Small intestine (tissue), 7 donors: Measurements from ENCODE around the gene PCDHGA9. TPM values are rescaled to one million over a fixed set of nuclear protein-coding genes. Genes with fewer than 3 reads are reported as not detected.
"Not testable (repeated sequence)": the region's sequence is repeated elsewhere in the genome, so short reads cannot be mapped to it uniquely, and the experiment has no call there.

Experiments used
- DNase-seq, 2 donors: peaks; one replicate each; pipeline versions ENCODE4 v3.0.0 to v3.0.0-alpha.2; 2013
- FAIRE-seq: peaks from 2 replicates; lab custom pipeline; 2012; peaks lifted over from hg19 to GRCh38; lab: Jason Lieb, UNC
- H3K27ac ChIP-seq, 3 donors: one replicate each; pipeline ENCODE4 v1.5.1; 2013; ENCODE audit warnings: low read length in 2 of 3, mild to moderate bottlenecking in 2 of 3, control low read depth in 1 of 3, inconsistent platforms in 1 of 3, low read depth in 1 of 3, moderate library complexity in 1 of 3
- H3K27me3 ChIP-seq, 3 donors: one replicate each; pipeline ENCODE4 v1.6.1; 2013; ENCODE audit warnings: low read length in 3 of 3, inconsistent platforms in 1 of 3; ENCODE audit not compliant: control insufficient read depth in 3 of 3, insufficient read depth in 3 of 3
- H3K36me3 ChIP-seq, 3 donors: one replicate each; pipeline ENCODE4 v1.6.1; 2013; ENCODE audit warnings: low read length in 3 of 3, inconsistent platforms in 1 of 3, low read depth in 1 of 3, mild to moderate bottlenecking in 1 of 3, moderate library complexity in 1 of 3; ENCODE audit not compliant: control insufficient read depth in 3 of 3, insufficient read depth in 2 of 3
- H3K4me1 ChIP-seq, 3 donors: one replicate each; pipeline ENCODE4 v1.6.1; 2013; ENCODE audit warnings: low read length in 2 of 3, inconsistent platforms in 1 of 3, low read depth in 1 of 3, mild to moderate bottlenecking in 1 of 3, moderate library complexity in 1 of 3; ENCODE audit not compliant: control insufficient read depth in 3 of 3, insufficient read depth in 2 of 3
- H3K4me3 ChIP-seq, 3 donors: one replicate each; pipeline ENCODE4 v1.5.1; 2013; ENCODE audit warnings: low read length in 3 of 3, control low read depth in 1 of 3, inconsistent platforms in 1 of 3, low read depth in 1 of 3, mild to moderate bottlenecking in 1 of 3, moderate library complexity in 1 of 3
- H3K9me3 ChIP-seq, 2 donors: one replicate each; pipeline ENCODE4 v1.6.1; 2013; ENCODE audit warnings: low read depth in 1 of 2, low read length in 1 of 2; ENCODE audit not compliant: control insufficient read depth in 2 of 2, insufficient read depth in 1 of 2
- WGBS, 3 donors: extraction: QIAGEN DNeasy Blood & Tissue Kit; methylation state at CpG; one replicate each; pipeline ENCODE4 v1.1.7; 2013; 5-methylcytosine and 5-hydroxymethylcytosine counted together
- polyA plus RNA-seq, 4 donors: library from polyadenylated mRNA; stranded (reverse) in 3 of 4; unstranded in 1 of 4; fragments of 200-250 nt in 3 of 4; fragments of 120-200 nt in 1 of 4; gene quantifications; one replicate each; pipeline versions ENCODE4 v1.2.1 to v1.2.3, GENCODE V29; 2013
- donor health status: healthy with polysubstance abuse.
- donor health status: control.
- donor health status: control.
- donor health status: Bipolar disorder and iron deficiency.
- donor health status: healthy.

The PCDHGA9 gene
- polyA plus RNA-seq, 4 donors: 0.75 to 1.0 TPM; not detected in 2

DNA sequence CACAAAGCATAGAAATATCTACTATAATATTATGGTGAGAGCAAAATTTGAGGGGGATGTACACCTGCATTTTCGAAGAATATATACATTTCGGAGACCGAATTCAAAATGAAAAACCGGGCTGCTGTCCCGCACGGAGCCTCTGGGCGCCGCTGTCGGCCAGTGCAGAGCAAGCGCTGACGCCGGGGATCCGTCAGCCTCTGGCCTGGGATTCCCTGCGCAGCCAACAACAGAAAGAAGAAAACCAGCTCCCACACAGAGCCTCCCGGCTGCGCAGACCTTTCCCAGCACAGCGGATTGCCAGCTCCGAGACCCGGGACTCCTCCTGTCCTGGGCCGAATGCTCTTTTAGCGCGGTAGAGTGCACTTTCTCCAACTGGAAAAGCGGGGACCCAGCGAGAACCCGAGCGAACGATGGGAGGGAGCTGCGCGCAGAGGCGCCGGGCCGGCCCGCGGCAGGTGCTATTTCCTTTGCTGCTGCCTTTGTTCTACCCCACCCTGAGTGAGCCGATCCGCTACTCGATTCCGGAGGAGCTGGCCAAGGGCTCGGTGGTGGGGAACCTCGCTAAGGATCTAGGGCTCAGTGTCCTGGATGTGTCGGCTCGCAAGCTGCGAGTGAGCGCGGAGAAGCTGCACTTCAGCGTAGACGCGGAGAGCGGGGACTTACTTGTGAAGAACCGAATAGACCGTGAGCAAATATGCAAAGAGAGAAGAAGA, 5.4 kb downstream of the PCDHGA9 start, which contains the start of gene PCDHGB6:
PCDHGB6 (plus strand) TSS at position 232 of the 716 bp plus-strand sequence; CDS start at position 414, 182 bp downstream.
- peak within 1 kb of the TSS in 2 of 3 donors; percentile 1 to 26 for H3K4me3 ChIP-seq

DNA sequence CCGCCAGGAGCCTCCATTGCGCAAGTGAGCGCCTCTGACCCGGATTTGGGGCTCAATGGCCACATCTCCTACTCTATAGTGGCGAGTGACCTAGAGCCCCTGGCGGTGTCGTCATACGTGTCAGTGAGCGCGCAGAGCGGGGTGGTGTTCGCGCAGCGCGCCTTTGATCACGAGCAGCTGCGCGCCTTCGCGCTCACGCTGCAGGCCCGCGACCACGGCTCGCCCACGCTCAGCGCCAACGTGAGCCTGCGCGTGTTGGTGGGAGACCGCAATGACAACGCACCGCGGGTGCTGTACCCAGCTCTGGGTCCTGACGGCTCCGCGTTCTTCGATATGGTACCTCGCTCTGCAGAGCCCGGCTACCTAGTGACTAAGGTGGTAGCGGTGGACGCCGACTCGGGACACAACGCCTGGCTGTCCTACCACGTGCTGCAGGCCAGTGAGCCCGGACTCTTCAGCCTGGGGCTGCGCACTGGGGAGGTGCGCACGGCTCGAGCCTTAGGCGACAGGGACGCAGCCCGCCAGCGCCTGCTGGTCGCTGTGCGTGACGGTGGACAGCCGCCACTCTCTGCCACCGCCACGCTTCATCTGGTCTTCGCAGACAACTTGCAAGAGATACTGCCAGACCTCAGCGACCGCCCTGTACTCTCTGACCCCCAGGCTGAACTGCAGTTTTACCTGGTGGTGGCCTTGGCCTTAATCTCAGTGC, 7.2 kb downstream of the PCDHGA9 start:
- Histone ChIP-seq H3K27me3 (peaks cover 0 to 60% (median 33%) of the 10 kb centered on the region in 3 donors), H3K36me3 (no peaks in the 10 kb centered on the region), H3K27ac (no peak overlapping the region), H3K9me3 (peaks cover 3 to 73% of the 10 kb centered on the region in 2 donors), H3K4me1 (no peaks in the 10 kb centered on the region), H3K4me3 (no peak overlapping the region)
- DNase-seq (no peak), FAIRE-seq (no peak)
- WGBS, 3 donors: 25 to 51% (median 50%) methylated on average over 63 to 64 of the region's 64 CpGs

More for the DNA sequence above, 5.4 kb downstream of the PCDHGA9 start, which contains the start of gene PCDHGB6:
- Histone ChIP-seq H3K9me3 (peaks cover 3 to 73% of the 10 kb centered on the region in 2 donors), H3K27me3 (peaks cover 0 to 62% (median 34%) of the 10 kb centered on the region in 3 donors)
- H3K4me1 ChIP-seq, H3K27ac ChIP-seq, FAIRE-seq, H3K36me3 ChIP-seq: not testable (repeated sequence)
- WGBS, 3 donors: 11 to 29% (median 25%) methylated on average over 44 to 51 of the region's 51 CpGs
- peak; percentile 16 to 58 for DNase-seq

DNA sequence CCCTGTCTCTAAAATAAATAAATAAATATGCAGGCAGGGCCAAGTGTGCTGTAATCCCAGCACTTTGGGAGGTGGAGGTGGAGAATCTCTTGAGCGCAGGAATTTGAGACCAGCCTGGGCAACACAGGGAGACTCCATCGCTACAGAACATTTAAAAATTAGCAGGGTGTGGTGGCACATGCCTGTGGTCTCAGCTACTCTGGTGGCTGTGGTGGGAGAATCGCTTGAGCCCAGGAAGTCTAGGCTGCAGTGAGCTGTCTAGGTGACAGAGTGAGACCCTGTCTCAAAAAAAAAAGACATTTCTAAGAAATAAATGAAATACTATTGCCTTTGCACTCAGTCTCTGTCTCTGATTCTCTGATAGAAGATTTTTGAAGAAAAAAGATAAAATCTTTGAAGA, 9.0 kb downstream of the PCDHGA9 start:
- no peak for FAIRE-seq
- 45 to 61% (median 52%) methylated on average over 3 of the region's 3 CpGs for WGBS, 3 donors

DNA sequence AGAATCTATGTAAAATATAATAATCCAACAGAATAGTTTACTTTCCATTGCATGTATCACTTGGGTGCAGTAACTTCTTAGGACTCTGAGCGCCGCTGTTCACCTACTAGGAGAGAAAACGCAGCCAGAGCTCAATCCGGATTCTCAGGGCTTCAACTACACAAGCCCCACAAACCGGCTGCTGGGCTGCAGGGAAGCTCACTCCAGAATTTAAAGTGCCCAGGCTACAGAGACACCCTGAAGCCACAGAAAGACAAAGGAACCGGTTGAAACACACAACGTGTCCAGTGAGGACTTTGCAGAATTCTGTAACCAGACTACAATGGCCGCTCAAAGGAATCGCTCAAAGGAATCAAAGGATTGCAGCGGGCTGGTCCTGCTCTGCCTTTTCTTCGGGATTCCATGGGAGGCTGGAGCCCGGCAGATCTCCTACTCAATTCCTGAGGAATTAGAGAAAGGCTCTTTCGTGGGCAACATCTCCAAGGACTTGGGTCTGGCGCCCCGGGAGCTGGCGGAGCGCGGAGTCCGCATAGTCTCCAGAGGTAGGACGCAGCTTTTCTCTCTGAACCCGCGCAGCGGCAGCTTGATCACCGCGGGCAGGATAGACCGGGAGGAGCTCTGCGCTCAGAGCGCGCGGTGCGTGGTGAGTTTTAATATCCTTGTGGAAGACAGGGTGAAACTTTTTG, 10.4 kb downstream of the PCDHGA9 start, which contains the start of gene PCDHGA10:
PCDHGA10 (plus strand) TSS at position 134 of the 686 bp plus-strand sequence; CDS start at position 323, 189 bp downstream.
- Histone ChIP-seq H3K4me3 (peak within 1 kb of the TSS; percentile 34 to 48 (median 41)), H3K36me3 (no peaks in the 10 kb centered on the region), H3K27me3 (peaks cover 0 to 58% (median 24%) of the 10 kb centered on the region in 3 donors), H3K27ac (no peak within 1 kb of the TSS), H3K9me3 (peaks cover 3 to 70% of the 10 kb centered on the region in 2 donors), H3K4me1 (no peaks in the 10 kb centered on the region)
- no peak for FAIRE-seq
- whole genome bisulfite sequencing, 3 donors: 11 to 16% (median 15%) methylated on average over 31 of the region's 31 CpGs
- peak; percentile 61 to 71 for DNase-seq

More for the DNA sequence above, 9.0 kb downstream of the PCDHGA9 start:
- H3K27ac ChIP-seq: no peak overlapping the region
- peaks cover 0 to 60% (median 27%) of the 10 kb centered on the region in 3 donors for H3K27me3 ChIP-seq
- no peak for DNase-seq
- peaks cover 3 to 66% of the 10 kb centered on the region in 2 donors for H3K9me3 ChIP-seq
- no peak overlapping the region for H3K4me3 ChIP-seq
- no peaks in the 10 kb centered on the region for H3K4me1 ChIP-seq
- H3K36me3 ChIP-seq: no peaks in the 10 kb centered on the region

DNA sequence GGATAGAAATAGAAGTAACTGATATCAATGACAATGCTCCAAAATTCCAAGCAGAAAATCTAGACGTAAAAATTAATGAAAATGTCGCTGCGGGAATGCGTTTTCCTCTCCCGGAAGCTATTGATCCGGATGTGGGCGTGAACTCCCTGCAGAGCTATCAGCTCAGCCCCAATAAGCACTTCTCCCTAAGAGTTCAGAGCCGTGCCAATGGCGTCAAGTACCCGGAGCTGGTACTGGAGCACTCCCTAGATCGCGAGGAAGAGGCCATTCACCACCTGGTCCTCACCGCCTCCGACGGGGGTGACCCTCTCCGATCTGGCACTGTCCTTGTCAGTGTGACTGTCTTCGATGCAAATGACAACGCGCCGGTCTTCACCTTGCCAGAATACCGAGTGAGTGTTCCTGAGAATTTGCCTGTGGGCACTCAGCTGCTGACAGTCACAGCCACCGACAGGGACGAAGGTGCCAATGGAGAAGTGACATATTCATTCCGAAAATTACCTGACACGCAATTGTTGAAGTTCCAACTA, 11.0 kb downstream of the PCDHGA9 start:
- DNase-seq (peak; percentile 41 to 44), FAIRE-seq (no peak)
- 15 to 23% (median 17%) methylated on average over 24 to 25 of the region's 25 CpGs for WGBS, 3 donors
- Histone ChIP-seq H3K27me3 (peaks cover 0 to 57% (median 25%) of the 10 kb centered on the region in 3 donors), H3K4me3 (peak overlapping the region in 2 of 3 donors; percentile 34 to 48), H3K27ac (no peak overlapping the region), H3K9me3 (peaks cover 5 to 70% of the 10 kb centered on the region in 2 donors), H3K36me3 (no peaks in the 10 kb centered on the region), H3K4me1 (no peaks in the 10 kb centered on the region)

DNA sequence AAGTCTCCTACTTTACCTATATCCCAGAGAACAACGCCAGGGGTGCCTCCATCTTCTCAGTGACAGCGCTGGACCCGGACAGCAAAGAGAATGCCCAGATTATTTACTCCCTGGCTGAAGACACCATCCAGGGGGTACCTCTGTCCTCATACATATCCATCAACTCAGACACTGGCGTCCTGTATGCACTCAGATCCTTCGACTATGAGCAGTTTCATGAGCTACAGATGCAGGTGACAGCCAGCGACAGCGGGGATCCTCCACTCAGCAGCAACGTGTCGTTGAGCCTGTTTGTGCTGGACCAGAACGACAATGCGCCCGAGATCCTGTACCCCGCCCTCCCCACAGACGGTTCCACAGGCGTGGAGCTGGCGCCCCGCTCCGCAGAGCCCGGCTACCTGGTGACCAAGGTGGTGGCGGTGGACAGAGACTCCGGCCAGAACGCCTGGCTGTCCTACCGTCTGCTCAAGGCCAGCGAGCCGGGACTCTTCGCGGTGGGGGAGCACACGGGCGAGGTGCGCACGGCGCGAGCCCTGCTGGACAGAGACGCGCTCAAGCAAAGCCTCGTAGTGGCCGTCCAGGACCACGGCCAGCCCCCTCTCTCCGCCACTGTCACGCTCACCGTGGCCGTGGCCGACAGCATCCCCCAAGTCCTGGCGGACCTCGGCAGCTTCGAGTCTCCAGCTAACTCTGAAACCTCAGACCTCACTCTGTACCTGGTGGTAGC, 12.1 kb downstream of the PCDHGA9 start:
- H3K27ac ChIP-seq, H3K4me3 ChIP-seq, H3K36me3 ChIP-seq, DNase-seq, H3K4me1 ChIP-seq, FAIRE-seq: not testable (repeated sequence)
- WGBS, 3 donors: 33 to 57% (median 50%) methylated on average over 38 to 46 of the region's 46 CpGs
- Histone ChIP-seq H3K9me3 (peaks cover 10 to 70% of the 10 kb centered on the region in 2 donors), H3K27me3 (peaks cover 0 to 56% (median 27%) of the 10 kb centered on the region in 3 donors)

DNA sequence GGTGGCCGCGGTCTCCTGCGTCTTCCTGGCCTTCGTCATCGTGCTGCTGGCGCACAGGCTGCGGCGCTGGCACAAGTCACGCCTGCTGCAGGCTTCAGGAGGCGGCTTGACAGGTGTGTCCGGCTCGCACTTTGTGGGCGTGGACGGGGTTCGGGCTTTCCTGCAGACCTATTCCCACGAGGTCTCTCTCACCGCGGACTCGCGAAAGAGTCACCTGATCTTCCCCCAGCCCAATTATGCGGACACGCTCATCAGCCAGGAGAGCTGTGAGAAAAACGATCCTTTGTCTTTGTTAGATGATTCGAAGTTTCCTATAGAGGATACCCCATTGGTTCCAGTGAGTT, 12.7 kb downstream of the PCDHGA9 start:
- 20 to 48% (median 48%) methylated on average over 24 of the region's 24 CpGs for WGBS, 3 donors
- H3K4me1 ChIP-seq, DNase-seq, H3K36me3 ChIP-seq, H3K27ac ChIP-seq, H3K4me3 ChIP-seq, FAIRE-seq: not testable (repeated sequence)
- Histone ChIP-seq H3K9me3 (peaks cover 8 to 69% of the 10 kb centered on the region in 2 donors), H3K27me3 (peaks cover 0 to 54% (median 23%) of the 10 kb centered on the region in 3 donors)
